IPS-NIHi11 (cell line): ENCODE data around the gene MAST4.
"Not testable (repeated sequence)": the region's sequence is repeated elsewhere in the genome, so short reads cannot be mapped to it uniquely, and the experiment has no call there.

Experiments
- DNase-seq: peaks from one replicate; pipeline ENCODE4 v3.0.0; 2012; ENCODE audit warnings: mixed read lengths, low spot score

Gene MAST4

GRCh38 chr5:66810151-66810550 is 214.0 kb downstream of the MAST4 start:
- no peak for DNase-seq

DNA sequence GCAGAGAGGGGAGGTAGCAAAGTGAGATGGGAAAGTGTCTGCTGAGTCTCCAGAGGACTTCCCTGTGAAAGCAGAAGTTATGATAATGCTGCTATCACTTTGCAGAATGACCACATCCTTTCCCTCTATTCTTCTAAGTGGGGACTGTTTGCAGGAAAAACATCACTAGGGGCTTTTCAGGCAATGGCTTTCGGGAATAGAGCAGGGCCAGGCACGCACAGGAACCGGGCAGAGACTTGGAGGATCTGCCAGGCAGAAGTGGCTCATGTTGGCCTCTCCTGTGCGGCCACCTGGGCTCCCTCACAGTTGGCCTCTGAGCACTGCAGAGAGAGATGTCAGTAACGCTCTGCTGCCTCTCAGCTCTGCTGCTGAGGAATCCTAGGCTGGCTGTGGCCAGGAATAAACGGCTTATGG is 214.7 kb downstream of the MAST4 start:
- DNase-seq, result no peak

GRCh38 chr5:66812291-66812690 is 216.1 kb downstream of the MAST4 start:
- no peak for DNase-seq

GRCh38 chr5:66813306-66813705 is 217.1 kb downstream of the MAST4 start:
- no peak for DNase-seq

- peak; percentile 64 for DNase-seq
These were observed 218.2 kb downstream of the MAST4 start for GRCh38 chr5:66814146-66814991.

GRCh38 chr5:66818304-66818934 is 222.2 kb downstream of the MAST4 start:
- no peak for DNase-seq

GRCh38 chr5:66818935-66819328 is 222.7 kb downstream of the MAST4 start:
- no peak for DNase-seq

DNA sequence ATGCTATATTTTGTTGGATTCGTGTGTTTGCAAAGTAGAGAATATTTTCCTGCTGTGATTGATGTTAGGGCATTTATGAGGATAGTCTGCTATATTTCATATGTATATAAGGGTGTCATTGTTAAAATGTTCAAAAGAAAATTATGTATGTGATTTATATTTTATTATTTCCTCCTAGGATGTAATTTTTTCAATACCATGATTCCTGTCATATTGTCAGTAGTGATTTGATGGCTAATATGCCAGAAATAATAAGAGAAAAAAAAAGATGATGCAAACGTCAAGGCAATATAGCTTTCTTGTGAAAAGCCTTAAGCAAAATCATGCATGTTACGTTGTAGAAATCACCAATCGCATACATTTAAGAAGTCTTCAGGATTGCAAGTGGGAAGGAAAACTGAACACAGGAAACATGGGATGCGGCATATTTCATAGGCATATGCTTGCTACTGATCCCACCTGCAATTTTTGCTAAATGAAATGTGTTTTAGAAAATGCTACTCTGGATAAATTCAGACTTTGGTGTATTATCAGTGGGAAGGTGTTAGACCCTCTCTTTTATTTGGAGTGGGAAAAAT is 224.5 kb downstream of the MAST4 start:
- no peak for DNase-seq

GRCh38 chr5:66821688-66822429 is 225.7 kb downstream of the MAST4 start:
- DNase-seq, result no peak

DNA sequence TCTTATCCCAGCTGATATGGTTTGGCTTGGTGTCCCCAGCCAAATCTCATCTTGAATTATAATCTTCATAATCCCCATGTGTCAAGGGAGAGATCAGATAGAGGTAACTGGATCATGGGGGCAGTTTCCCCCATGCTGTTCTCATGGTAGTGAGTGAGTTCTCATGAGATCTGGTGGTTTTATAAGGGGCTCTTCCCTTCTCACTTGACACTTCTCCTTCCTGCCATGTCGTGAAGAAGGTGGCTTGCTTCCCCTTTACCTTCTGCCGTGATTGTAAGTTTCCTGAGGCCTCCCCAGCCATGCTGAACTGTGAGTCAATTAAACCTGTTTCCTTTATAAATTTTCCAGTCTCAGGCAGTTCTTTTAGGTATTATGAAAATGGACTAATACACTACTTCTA is 226.7 kb downstream of the MAST4 start:
- DNase-seq, result not testable (repeated sequence)

DNA sequence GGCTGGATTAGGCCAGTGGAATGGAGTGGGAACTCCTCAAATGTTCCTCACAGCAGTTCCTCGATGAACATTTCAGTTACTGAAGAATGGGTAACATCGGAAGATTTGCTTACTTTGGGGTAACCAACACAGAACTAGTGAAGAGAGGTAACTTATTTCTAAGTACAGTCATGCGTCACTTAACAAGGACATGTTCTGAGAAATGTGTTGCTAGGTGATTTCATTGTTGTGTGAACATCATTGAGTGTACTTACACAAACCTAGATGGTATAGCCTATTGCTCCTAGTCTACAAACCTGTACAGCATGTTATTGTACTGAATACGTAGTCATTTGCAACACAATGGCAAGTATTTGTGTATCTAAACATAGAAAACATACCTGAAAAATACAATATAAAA is 228.3 kb downstream of the MAST4 start:
- DNase-seq, result no peak

- DNase-seq, result no peak
These were observed 230.1 kb downstream of the MAST4 start for GRCh38 chr5:66826263-66826662.

- DNase-seq, result no peak
These were observed 230.5 kb downstream of the MAST4 start for GRCh38 chr5:66826696-66827095.

- peak; percentile 22 for DNase-seq
These were observed 231.9 kb downstream of the MAST4 start for GRCh38 chr5:66828046-66828547.

DNA sequence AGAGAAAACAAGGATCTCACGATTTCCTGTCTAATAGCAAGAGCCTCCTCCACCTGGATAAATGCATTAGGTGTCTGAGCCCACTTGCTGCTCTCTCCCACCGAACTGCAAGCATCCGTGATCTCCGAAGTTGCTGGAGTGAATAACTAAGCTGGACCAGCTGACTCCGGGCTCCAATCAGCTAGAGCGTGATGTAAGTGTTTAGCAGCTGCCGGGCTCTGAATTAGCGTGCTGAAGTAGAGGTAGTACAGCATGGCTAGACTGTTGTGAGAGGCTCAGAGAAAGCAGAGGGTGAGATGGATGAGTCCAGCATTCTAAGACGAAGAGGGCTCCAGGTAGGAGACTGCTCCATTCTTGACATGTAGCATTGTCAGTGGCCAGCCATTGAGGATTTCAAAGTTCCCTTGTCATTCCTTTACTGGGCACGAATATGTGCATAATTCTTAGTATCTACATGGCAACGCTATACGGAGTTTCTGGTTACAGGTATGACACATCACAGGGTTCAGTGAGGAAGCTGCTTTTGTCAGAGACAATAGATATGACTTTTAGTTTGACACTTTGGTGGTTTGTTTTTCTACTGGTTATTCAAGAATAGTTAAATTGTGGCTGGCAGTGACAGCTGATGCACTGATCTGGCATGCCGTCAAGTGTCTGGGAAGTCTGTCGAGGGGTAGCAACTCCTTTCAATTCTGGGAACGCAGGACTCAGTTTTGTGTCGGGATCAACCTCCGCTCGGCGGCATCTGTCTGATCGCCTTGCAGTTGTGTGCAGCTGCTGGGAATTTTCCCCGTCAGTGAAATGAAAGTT is 232.6 kb downstream of the MAST4 start:
- DNase-seq, result peak; percentile 37

- DNase-seq, result no peak
These were observed 233.1 kb downstream of the MAST4 start for GRCh38 chr5:66829358-66829674.

GRCh38 chr5:66829826-66830225 is 233.6 kb downstream of the MAST4 start:
- no peak for DNase-seq

- no peak for DNase-seq
These were observed 234.4 kb downstream of the MAST4 start for GRCh38 chr5:66830636-66831035.

DNA sequence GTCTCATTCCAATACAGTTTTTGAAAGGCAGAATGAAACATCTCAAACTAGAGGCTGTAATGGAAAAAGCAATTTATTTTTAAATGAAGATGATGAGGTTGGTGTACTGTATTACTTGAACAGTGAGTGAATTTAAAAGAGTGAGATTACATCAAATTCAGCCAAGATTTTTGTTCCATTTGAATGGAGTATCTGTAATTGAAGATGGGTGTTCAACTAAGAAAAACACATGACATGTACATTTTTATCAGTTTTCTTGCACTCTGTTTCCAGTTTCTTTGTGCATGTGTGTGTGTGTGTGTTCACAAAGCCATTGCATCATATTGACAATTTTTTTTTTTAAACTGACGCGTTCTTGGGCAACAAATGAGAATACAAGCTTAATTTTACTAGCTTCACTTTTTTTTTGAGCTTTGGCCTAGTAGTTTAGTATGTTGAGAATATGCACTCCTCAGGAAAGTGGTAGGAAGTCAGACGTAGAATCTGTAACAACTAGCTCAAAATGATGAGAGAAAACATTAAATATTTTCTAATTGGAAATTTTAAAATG is 243.5 kb downstream of the MAST4 start:
- no peak for DNase-seq

GRCh38 chr5:66840511-66841013 is 244.4 kb downstream of the MAST4 start:
- DNase-seq, result no peak

DNA sequence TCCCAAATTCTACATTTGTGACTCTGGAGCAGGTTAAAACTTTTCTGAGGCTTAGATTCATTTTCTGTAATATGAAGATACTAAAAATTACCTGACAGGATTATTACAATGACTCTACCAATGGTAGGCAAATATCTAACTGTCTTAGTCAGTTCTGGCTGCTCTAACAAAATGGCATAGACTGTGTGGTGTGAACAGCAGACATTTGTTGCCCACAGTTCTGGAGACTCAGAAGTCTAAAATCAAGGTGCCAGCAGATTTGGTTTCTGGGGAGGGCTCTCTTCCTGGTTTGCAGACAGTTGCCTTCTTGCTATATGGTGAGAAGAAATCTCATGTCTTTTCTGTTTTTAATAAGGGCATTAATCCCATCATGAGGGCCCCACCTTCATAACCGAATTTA is 245.1 kb downstream of the MAST4 start:
- DNase-seq, result no peak
